Measurements from ENCODE around the gene TPSAB1.

The TPSAB1 gene

GRCh38 chr16:1277617-1278282 is 37.2 kb downstream of the TPSAB1 start:
- TF ChIP-seq, protein P1, sequence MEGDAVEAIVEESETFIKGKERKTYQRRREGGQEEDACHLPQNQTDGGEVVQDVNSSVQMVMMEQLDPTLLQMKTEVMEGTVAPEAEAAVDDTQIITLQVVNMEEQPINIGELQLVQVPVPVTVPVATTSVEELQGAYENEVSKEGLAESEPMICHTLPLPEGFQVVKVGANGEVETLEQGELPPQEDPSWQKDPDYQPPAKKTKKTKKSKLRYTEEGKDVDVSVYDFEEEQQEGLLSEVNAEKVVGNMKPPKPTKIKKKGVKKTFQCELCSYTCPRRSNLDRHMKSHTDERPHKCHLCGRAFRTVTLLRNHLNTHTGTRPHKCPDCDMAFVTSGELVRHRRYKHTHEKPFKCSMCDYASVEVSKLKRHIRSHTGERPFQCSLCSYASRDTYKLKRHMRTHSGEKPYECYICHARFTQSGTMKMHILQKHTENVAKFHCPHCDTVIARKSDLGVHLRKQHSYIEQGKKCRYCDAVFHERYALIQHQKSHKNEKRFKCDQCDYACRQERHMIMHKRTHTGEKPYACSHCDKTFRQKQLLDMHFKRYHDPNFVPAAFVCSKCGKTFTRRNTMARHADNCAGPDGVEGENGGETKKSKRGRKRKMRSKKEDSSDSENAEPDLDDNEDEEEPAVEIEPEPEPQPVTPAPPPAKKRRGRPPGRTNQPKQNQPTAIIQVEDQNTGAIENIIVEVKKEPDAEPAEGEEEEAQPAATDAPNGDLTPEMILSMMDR (IDR thresholded peaks at IDR 0.05) = no peak

DNA sequence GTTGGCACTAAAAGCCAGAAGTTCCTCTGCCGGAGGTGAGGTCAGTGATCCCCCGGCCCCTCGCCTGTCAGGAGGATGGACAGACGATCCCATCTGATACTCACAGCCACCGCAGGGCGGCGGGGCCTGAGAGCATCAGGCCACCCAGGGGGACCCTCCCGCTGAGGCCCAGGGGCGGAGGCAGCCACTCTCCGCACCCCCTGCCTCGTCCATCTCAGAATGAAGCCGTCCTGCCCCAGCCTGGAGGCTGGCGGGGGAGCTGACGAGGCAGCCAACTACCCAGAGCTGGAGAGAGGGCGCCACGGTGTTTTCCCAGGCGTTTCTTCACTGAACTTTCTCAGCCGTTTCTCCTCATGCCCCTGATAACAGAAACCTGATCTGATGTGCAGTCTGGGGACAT is 38.0 kb downstream of the TPSAB1 start:
- TF ChIP-seq, protein P1 (IDR thresholded peaks at IDR 0.05) = no peak

DNA sequence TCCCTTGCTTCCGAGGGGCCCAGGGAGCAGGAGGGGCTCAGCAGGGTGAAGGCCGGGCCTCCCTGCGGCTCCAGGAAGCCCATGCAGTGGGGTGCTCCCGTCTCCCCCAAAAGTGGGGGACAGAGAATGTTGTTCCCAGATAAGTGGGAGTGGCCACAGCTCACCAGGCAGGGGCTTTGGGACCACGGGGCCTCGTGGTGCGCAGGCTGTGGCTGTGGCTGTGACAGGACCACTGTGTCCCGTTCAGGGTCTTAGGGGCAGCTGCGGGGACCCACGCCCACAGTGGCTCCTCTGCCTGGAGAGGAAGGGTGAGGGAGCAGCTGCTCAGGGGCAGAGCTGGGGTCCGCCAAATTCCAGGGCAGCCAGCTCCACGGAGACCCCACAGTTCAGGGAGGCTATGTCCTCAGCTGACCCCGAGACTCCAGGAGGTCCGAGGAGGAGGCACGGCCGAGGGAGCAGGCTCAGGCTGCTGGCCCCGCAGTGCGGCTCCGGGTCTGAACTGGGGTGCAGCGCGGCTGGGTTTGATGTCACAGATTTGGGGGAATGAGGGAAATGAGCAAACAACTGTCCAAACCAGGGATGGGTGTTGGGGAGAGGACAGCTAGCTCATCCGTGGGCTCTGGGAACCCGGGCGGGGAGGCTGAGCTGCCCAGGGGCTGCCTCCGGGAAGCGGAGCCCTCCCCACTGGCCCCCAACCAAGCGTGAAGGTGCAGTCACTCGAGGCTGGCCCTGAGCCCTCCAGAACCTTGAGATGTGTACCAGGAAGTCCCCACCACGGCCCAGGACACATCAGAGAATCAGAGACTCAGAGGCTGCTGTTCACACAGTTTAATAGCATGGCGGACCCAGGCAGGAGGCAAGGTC is 38.8 kb downstream of the TPSAB1 start:
- TF ChIP-seq, protein P1 (IDR thresholded peaks at IDR 0.05) = no peak

DNA sequence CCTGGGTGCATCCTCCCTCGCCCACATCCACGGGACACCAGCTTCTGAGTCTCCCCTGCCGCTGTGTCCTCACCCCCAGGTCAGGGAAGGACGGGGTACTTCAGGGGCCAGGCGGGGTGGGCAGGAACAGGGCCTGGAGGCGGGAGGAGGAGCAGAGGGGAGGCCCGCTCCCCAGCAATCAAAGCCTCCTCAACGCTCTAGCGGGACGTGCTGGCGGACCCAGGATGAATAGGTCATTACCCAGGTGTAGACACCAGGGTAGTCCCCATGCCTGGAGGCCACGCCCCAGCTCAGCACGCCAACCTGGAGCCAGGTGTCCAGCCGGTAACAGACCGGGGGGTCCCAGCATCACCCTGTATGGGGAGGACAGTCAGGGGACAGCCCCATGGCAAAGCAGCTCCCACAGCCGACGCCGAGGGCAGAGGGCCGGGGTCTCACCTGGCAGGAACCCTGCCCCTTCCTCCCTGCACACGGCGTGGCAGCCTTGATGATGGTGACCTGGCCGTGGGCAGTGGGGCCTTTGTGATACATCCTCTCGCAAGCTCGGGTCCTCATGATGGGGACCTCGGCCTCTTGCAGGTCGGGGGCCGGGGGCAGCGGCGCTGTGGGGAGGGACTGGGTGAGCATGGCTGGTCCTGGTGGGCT is 39.6 kb downstream of the TPSAB1 start:
- TF ChIP-seq, protein P1 (IDR thresholded peaks at IDR 0.05) = no peak

- TF ChIP-seq, protein P1 (IDR thresholded peaks at IDR 0.05) = no peak
Measured at GRCh38 chr16:1280783-1281182, 40.3 kb downstream of the TPSAB1 start.

- TF ChIP-seq, protein P1 (IDR thresholded peaks at IDR 0.05) = no peak
Measured at GRCh38 chr16:1281517-1281916, 41.0 kb downstream of the TPSAB1 start.

DNA sequence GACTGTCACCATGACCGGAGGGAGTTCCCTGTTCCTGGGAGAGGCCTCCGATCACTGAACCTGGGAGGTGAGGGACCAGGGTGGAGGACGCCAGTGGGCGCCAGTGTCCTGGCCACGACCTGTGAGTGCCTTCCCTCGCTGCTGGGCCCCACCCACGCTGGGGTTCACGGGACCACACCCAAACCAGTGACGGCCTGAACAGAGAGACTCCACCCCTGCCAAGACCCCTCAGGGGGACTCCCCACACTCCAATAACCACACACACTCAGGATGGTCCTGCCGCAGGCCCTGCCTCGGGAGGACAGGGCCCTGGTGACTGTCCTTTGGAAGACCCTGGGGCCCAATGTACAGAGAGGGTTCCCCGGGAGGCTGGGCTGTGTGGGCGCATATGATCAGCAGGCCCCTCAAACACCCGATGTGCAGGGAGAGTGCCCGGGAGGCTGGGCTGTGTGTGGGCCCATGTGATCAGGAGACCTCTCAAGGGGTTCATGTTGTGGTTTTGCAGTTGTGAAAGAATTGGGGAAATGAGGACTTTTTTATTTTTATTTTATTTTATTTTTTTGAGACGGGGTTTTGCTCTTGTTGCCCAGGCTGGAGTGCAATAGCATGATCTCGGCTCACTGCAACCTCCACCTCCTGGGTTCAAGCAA is 41.9 kb downstream of the TPSAB1 start:
- TF ChIP-seq, protein P1 (IDR thresholded peaks at IDR 0.05) = no peak

All from LNCAP (cell line).